Activated B cell treated with CpG ODN at 0.5 μM for 24 hours (primary cell): Measurements from ENCODE around the gene PRR15. TPM values are rescaled to one million over a fixed set of nuclear protein-coding genes. Genes with fewer than 3 reads are reported as not detected.

Experiments
- ATAC-seq: fragments of 200-7000 bp; cut with Tn5 transposase; one replicate; pipeline ENCODE4 v1.10.0; 2021; ENCODE audit warnings: low read depth, mild to moderate bottlenecking, moderate library complexity
- CTCF ChIA-PET: fragments of 350-600 bp; sonication (Branson Sonifier 250); formaldehyde crosslinking; loops from one replicate; lab custom pipeline; 2021; ENCODE audit warnings: antibody characterized with exemption; lab: Charles Lee
- POLR2A ChIA-PET: fragments of 350-600 bp; sonication (Branson Sonifier 250); formaldehyde crosslinking; loops from one replicate; lab custom pipeline; 2021; ENCODE audit warnings: antibody characterized with exemption; lab: Charles Lee
- DNase-seq: peaks from one replicate; pipeline ENCODE4 v3.0.0; 2022
- H3K27ac Mint-ChIP-seq: one replicate; pipeline ENCODE4 v1.8.0; 2020; ENCODE audit warnings: mixed read lengths
- H3K27me3 Mint-ChIP-seq: one replicate; pipeline ENCODE4 v1.8.0; 2021; ENCODE audit warnings: mixed read lengths
- H3K36me3 Mint-ChIP-seq: one replicate; pipeline ENCODE4 v1.8.0; 2021; ENCODE audit warnings: low read depth, mixed read lengths
- H3K4me1 Mint-ChIP-seq: one replicate; pipeline ENCODE4 v1.8.0; 2021; ENCODE audit warnings: mixed read lengths
- H3K4me3 Mint-ChIP-seq: one replicate; pipeline ENCODE4 v1.8.0; 2020; ENCODE audit warnings: mild to moderate bottlenecking, mixed read lengths
- H3K9me3 Mint-ChIP-seq: one replicate; pipeline ENCODE4 v1.8.0; 2020; ENCODE audit warnings: mixed read lengths
- CTCF ChIP-seq: fragments of 200-600 bp; IDR thresholded peaks from one replicate; pipeline ENCODE4 v1.8.0; 2022; ENCODE audit warnings: antibody characterized with exemption, mild to moderate bottlenecking
- intact Hi-C: fragments of 100-400 bp; cut with micrococcal nuclease; formaldehyde crosslinking; loops from one replicate; pipeline ENCODE4 v1.15.1; 2024
- total RNA-seq: library from RNA; stranded (reverse); gene quantifications from 2 replicates; pipeline ENCODE4 v1.2.3, GENCODE V29; 2022

PRR15 gene
- total RNA-seq, 1 donor from 2014 or later = not detected

GRCh38 chr7:29607259-29607658 is 43.6 kb downstream of the PRR15 start:
- intact Hi-C loops = no loop called here
- no peak overlapping the region for H3K27ac Mint-ChIP-seq
- TF ChIP-seq CTCF = no peak
- ATAC-seq (no peak), DNase-seq (no peak)
- H3K4me3 Mint-ChIP-seq = no peak overlapping the region
- H3K27me3 Mint-ChIP-seq = peaks cover 9% of the 10 kb centered on the region
- CTCF ChIA-PET = no interaction called here
- no peaks in the 10 kb centered on the region for H3K4me1 Mint-ChIP-seq
- no peaks in the 10 kb centered on the region for H3K9me3 Mint-ChIP-seq
- POLR2A ChIA-PET = no interaction called here
- H3K36me3 Mint-ChIP-seq = no peaks in the 10 kb centered on the region

- CTCF ChIA-PET = no interaction called here
- DNase-seq (no peak), ATAC-seq (no peak)
- H3K27me3 Mint-ChIP-seq = peaks cover 9% of the 10 kb centered on the region
- POLR2A ChIA-PET = no interaction called here
- H3K4me1 Mint-ChIP-seq = no peaks in the 10 kb centered on the region
- TF ChIP-seq CTCF = no peak
- no peaks in the 10 kb centered on the region for H3K36me3 Mint-ChIP-seq
- H3K4me3 Mint-ChIP-seq = no peak overlapping the region
- H3K27ac Mint-ChIP-seq = no peak overlapping the region
- intact Hi-C loops = no loop called here
- no peaks in the 10 kb centered on the region for H3K9me3 Mint-ChIP-seq
Measured at GRCh38 chr7:29607889-29608288, 44.3 kb downstream of the PRR15 start.

- Mint-ChIP-seq H3K36me3 (no peaks in the 10 kb centered on the region), H3K27ac (no peak overlapping the region), H3K4me1 (no peaks in the 10 kb centered on the region), H3K4me3 (no peak overlapping the region), H3K9me3 (no peaks in the 10 kb centered on the region), H3K27me3 (peaks cover 4% of the 10 kb centered on the region)
- no peak for ATAC-seq
- intact Hi-C loops = no loop called here
- DNase-seq = no peak
- no peak for TF ChIP-seq CTCF
- ChIA-PET POLR2A (no interaction called here), CTCF (no interaction called here)
Measured at GRCh38 chr7:29609162-29610037, 45.8 kb downstream of the PRR15 start.

- H3K4me1 Mint-ChIP-seq = no peaks in the 10 kb centered on the region
- no peaks in the 10 kb centered on the region for H3K9me3 Mint-ChIP-seq
- intact Hi-C loops = no loop called here
- ATAC-seq = no peak
- no peak for TF ChIP-seq CTCF
- ChIA-PET CTCF (no interaction called here), POLR2A (no interaction called here)
- no peak overlapping the region for H3K4me3 Mint-ChIP-seq
- peaks cover 5% of the 10 kb centered on the region for H3K27me3 Mint-ChIP-seq
- H3K36me3 Mint-ChIP-seq = no peaks in the 10 kb centered on the region
- H3K27ac Mint-ChIP-seq = no peak overlapping the region
- no peak for DNase-seq
Measured at GRCh38 chr7:29610086-29610485, 46.5 kb downstream of the PRR15 start.

- DNase-seq (no peak), ATAC-seq (no peak)
- no peaks in the 10 kb centered on the region for H3K36me3 Mint-ChIP-seq
- no peak for TF ChIP-seq CTCF
- ChIA-PET POLR2A (no interaction called here), CTCF (no interaction called here)
- H3K27ac Mint-ChIP-seq = no peak overlapping the region
- H3K4me1 Mint-ChIP-seq = no peaks in the 10 kb centered on the region
- H3K27me3 Mint-ChIP-seq = peaks cover 9% of the 10 kb centered on the region
- intact Hi-C loops = no loop called here
- H3K4me3 Mint-ChIP-seq = no peak overlapping the region
- no peaks in the 10 kb centered on the region for H3K9me3 Mint-ChIP-seq
Measured at GRCh38 chr7:29611941-29612544, 48.4 kb downstream of the PRR15 start.
